BJ (cell line): Measurements from ENCODE around the gene PRDM5. TPM values are rescaled to one million over a fixed set of nuclear protein-coding genes. Genes with fewer than 3 reads are reported as not detected.

Experiments
- CTCF ChIA-PET: fragments of 350-600 bp; formaldehyde crosslinking; extraction: SDS; loops from one replicate; lab custom pipeline; 2021; ENCODE audit warnings: antibody characterized with exemption, inconsistent platforms; lab: Yijun Ruan, JAX
- POLR2A ChIA-PET: fragments of 300-600 bp; sonication (Branson Sonifier 250); formaldehyde crosslinking; extraction: SDS; loops from one replicate; lab custom pipeline; 2021; ENCODE audit warnings: antibody characterized with exemption; lab: Charles Lee
- DNase-seq: peaks from one replicate; pipeline ENCODE4 v3.0.0-alpha.2; 2011; ENCODE audit warnings: low read depth
- H3K27me3 ChIP-seq: 2 replicates; pipeline ENCODE4 v1.6.0; 2011; ENCODE audit warnings: low read length; ENCODE audit not compliant: control insufficient read depth, insufficient read depth
- H3K36me3 ChIP-seq: 2 replicates; pipeline ENCODE4 v1.5.1; 2011; ENCODE audit warnings: low read length; ENCODE audit not compliant: control insufficient read depth, insufficient read depth
- H3K4me3 ChIP-seq: 2 replicates; pipeline ENCODE4 v1.5.1; 2011; ENCODE audit warnings: low read depth, mild to moderate bottlenecking, control low read depth, low read length
- CTCF ChIP-seq: IDR thresholded peaks from 2 replicates; pipeline ENCODE4 v1.5.1; 2011; ENCODE audit warnings: low read depth, mild to moderate bottlenecking, control low read depth, inconsistent platforms, low read length, moderate library complexity; ENCODE audit not compliant: insufficient read depth
- polyA plus RNA-seq: library from polyadenylated mRNA; depleted of rRNA; stranded (reverse); fragments of >200 nt; gene quantifications from 2 replicates; pipeline ENCODE4 v1.2.3, GENCODE V29; 2011

Gene PRDM5
- polyA plus RNA-seq, 1 experiment, result 5.3 TPM

GRCh38 chr4:120730777-120731320, 191.7 kb downstream of the PRDM5 start:
- no peak for TF ChIP-seq CTCF
- CTCF ChIA-PET, result interaction anchor here (0.9 to 2.1 kb wide), 3 partner anchors 11 to 247 kb away, joined by 3 to 6 read pairs (median 4); no protein-coding TSS in a partner anchor
- Histone ChIP-seq H3K4me3 (no peak overlapping the region), H3K36me3 (no peaks in the 10 kb centered on the region), H3K27me3 (no peaks in the 10 kb centered on the region)
- no peak for DNase-seq
- POLR2A ChIA-PET, result no interaction called here

DNA sequence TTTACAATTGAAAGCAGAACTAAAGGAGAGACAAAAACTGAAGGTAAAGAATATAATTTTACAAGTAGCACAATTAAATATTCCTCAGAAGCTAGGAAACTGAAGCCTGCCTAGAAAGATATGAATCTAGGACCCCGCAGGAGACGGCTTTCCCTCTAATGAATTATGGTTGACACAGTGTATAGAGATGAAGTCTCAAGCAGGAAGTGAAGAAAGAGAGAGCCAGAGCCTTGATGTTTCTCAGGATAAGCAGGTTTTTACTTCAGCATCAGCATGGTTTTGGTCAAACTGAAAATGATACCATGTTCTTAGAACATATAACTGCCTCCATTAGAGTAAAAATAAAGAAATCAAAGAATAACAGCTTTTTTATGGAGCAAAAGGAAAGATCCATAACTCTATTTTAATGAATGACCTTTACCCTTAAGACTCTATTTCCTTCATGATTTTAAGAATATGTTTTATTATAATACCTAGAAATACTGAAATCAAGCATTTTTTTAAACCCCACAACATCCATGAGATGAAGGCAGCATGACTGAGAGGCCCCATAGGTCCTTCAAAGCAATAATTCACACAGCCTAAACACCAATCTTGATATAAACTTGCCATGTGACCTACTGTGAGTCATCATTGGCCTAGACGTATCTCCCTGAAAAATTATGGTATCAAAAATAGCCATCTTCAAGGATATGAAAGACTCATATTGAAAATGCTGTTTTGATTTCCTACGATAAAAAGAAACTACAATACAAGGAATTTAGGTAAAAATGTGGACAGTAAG, 193.4 kb downstream of the PRDM5 start:
- CTCF ChIA-PET, result interaction anchor here (1.7 kb wide), 1 partner anchor 9 kb away, joined by 4 read pairs; no protein-coding TSS in a partner anchor
- no peak overlapping the region for H3K4me3 ChIP-seq

GRCh38 chr4:120725639-120726580, 196.6 kb downstream of the PRDM5 start:
- Histone ChIP-seq H3K4me3 (no peak overlapping the region), H3K27me3 (no peaks in the 10 kb centered on the region), H3K36me3 (no peaks in the 10 kb centered on the region)
- ChIA-PET POLR2A (no interaction called here), CTCF (interaction anchor here (0.7 to 2.2 kb wide), 3 partner anchors 41 to 252 kb away, joined by 3 to 10 read pairs (median 3); no protein-coding TSS in a partner anchor)
- DNase-seq, result no peak
- TF ChIP-seq CTCF, result no peak

More for the DNA sequence above, 193.4 kb downstream of the PRDM5 start:
- no peak for DNase-seq
- POLR2A ChIA-PET, result no interaction called here
- H3K36me3 ChIP-seq, result no peaks in the 10 kb centered on the region
- TF ChIP-seq CTCF, result no peak
- H3K27me3 ChIP-seq, result no peaks in the 10 kb centered on the region

- TF ChIP-seq CTCF, result no peak
- no peak overlapping the region for H3K4me3 ChIP-seq
- DNase-seq, result no peak
- H3K27me3 ChIP-seq, result no peaks in the 10 kb centered on the region
- POLR2A ChIA-PET, result no interaction called here
- H3K36me3 ChIP-seq, result no peaks in the 10 kb centered on the region
- CTCF ChIA-PET, result interaction anchor here (2.2 kb wide), 1 partner anchor 253 kb away, joined by 10 read pairs; no protein-coding TSS in a partner anchor
These were observed 197.9 kb downstream of the PRDM5 start for GRCh38 chr4:120724656-120725055.

DNA sequence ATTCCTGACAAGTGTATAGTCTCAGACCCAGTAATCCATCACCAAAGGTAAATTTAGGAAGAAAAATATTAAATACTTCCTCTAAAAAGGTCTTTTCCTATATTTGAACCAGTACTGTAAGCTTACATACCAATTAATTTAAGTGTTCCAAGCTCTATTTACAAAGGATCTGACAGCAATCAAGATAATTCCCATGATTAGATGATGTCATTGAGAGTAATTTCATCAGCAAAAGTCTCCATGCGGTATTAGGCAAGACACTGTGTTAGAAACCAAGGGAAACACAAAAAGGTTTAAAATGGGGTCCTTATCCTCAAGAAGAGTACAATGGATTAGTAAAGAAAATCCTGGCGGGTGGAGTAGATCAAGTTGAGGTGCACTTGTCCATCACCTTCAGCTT, 198.5 kb downstream of the PRDM5 start:
- Histone ChIP-seq H3K36me3 (no peaks in the 10 kb centered on the region), H3K4me3 (no peak overlapping the region), H3K27me3 (no peaks in the 10 kb centered on the region)
- DNase-seq, result no peak
- POLR2A ChIA-PET, result no interaction called here
- CTCF ChIA-PET, result no interaction called here
- no peak for TF ChIP-seq CTCF
